ENCODE data around the gene PYGO1. TPM values are rescaled to one million over a fixed set of nuclear protein-coding genes. Genes with fewer than 3 reads are reported as not detected.
A peak's percentile ranks its signal among the peaks of the same experiment; 100 is the strongest.

Gene PYGO1
- total RNA-seq, 1 experiment from 2014 or later = 0.83 TPM

- no peaks in the 10 kb centered on the region for H3K9me3 ChIP-seq (ENCODE audit: control insufficient read depth, low read depth, low read length)
- no peak overlapping the region for H2BK15ac ChIP-seq (ENCODE audit: low read depth, low read length)
- no peak overlapping the region for H3K23ac ChIP-seq (ENCODE audit: insufficient read length, low read depth, low read length)
- TF ChIP-seq CTCF (conservative IDR thresholded peaks at IDR 0.05) = no peak
- H3K14ac ChIP-seq (ENCODE audit: insufficient read depth, low read length) = no peak overlapping the region
- H3K27me3 ChIP-seq (ENCODE audit: insufficient read depth, low read length) = no peaks in the 10 kb centered on the region
- no CpG with 5 or more reads among the region's 2 CpGs for WGBS (ENCODE audit: extremely low coverage, insufficient read length, low lambda C conversion rate)
- H3K23me2 ChIP-seq (ENCODE audit: insufficient read length, low read depth, low read length, poor library complexity, severe bottlenecking) = peaks cover 7% of the 10 kb centered on the region
- H3K4ac ChIP-seq (ENCODE audit: low read depth, low read length) = no peak overlapping the region
- no peak overlapping the region for H3K27ac ChIP-seq (ENCODE audit: insufficient read length, low read depth, low read length)
- no peak overlapping the region for H3T11ph ChIP-seq (ENCODE audit: low read length)
- no peak for DNase-seq
- H3K4me2 ChIP-seq (ENCODE audit: insufficient read depth, insufficient read length, low read length) = no peak overlapping the region
- H4K8ac ChIP-seq (replicated peaks; ENCODE audit: insufficient read length, low read depth, low read length) = no peak overlapping the region
- Mint-ChIP-seq H3K27ac (no peak overlapping the region), H3K27me3 (ENCODE audit: low read depth) (no peaks in the 10 kb centered on the region), H3K36me3 (ENCODE audit: insufficient read depth in 1 of 3, low read depth in 3 of 3) (no peaks in the 10 kb centered on the region; a peak in 1 of 7 replicates), H3K4me3 (peak overlapping the region; percentile 53 to 85; a peak in 1 of 5 replicates), H3K9me3 (no peaks in the 10 kb centered on the region), H3K4me1 (peaks cover 4 to 10% of the 10 kb centered on the region in 2 experiments; a peak in 3 of 4 replicates)
- no peaks in the 10 kb centered on the region for H3K79me1 ChIP-seq (ENCODE audit: insufficient read depth, low read depth, low read length, poor library complexity, severe bottlenecking)
- no peaks in the 10 kb centered on the region for H3K4me1 ChIP-seq (ENCODE audit: insufficient read depth, low read length)
- H4K5ac ChIP-seq (ENCODE audit: insufficient read length, low read depth, low read length) = no peak overlapping the region
- no peak overlapping the region for H2BK12ac ChIP-seq (ENCODE audit: insufficient read length, low read depth, low read length)
- no peak overlapping the region for H2BK120ac ChIP-seq (ENCODE audit: low read depth, low read length, poor library complexity, severe bottlenecking)
- no peak overlapping the region for H2AK5ac ChIP-seq (ENCODE audit: insufficient read length, low read length)
- no peaks in the 10 kb centered on the region for H4K20me1 ChIP-seq (ENCODE audit: control insufficient read depth, insufficient read depth, insufficient read length)
- no peak overlapping the region for H4K91ac ChIP-seq (ENCODE audit: insufficient read length, low read depth, low read length)
- no peak overlapping the region for H3K9ac ChIP-seq (ENCODE audit: extremely low read depth, insufficient read length, low read length)
- H2BK5ac ChIP-seq (ENCODE audit: insufficient read length, low read length) = no peak overlapping the region
- no peak overlapping the region for H2AFZ ChIP-seq (ENCODE audit: low read length)
- H3K18ac ChIP-seq (ENCODE audit: insufficient read length, low read depth, low read length) = no peak overlapping the region
- H2BK20ac ChIP-seq (ENCODE audit: low read depth, low read length, poor library complexity, severe bottlenecking) = no peak overlapping the region
- no peak overlapping the region for H3K56ac ChIP-seq (ENCODE audit: insufficient read length, low read depth, low read length)
- H3K79me2 ChIP-seq (ENCODE audit: insufficient read depth, low read length) = no peaks in the 10 kb centered on the region
Observed at GRCh38 chr15:55496716-55497115, 91.4 kb downstream of the PYGO1 start.
